Measurements from ENCODE around the gene AMBP. TPM values are rescaled to one million over a fixed set of nuclear protein-coding genes. Genes with fewer than 3 reads are reported as not detected.

The AMBP gene
- total and polyA plus RNA-seq, 2 of the 13 experiments (the other 11 are each of a cell fraction or from before 2014, with no cell fraction given): 1,510 to 2,580 TPM

GRCh38 chr9:114054191-114054690, 23.9 kb downstream of the AMBP start:
- peaks cover 25% of the 10 kb centered on the region for H3K4me1 ChIP-seq (ENCODE audit: insufficient read depth, low read length)
- in situ Hi-C loops (cut with HindIII; ENCODE audit: extremely low pct_ligation_motif_present, low pct_unique_long_range_greater_than_20kb): no loop called here
- H3K4me2 ChIP-seq (ENCODE audit: low read depth, low read length): no peak overlapping the region
- H3K9ac ChIP-seq (ENCODE audit: insufficient read depth, low read depth, low read length): no peak overlapping the region
- intact Hi-C loops (cut with micrococcal nuclease; ENCODE audit: unreplicated experiment): no loop called here
- H3K4me3 ChIP-seq (replicated peaks in 1 of 3; ENCODE audit: insufficient read depth in 1 of 3, low read depth in 2 of 3, low read length in 3 of 3): no peak overlapping the region
- no peak overlapping the region for H2AFZ ChIP-seq (ENCODE audit: low read length)
- H3K27ac ChIP-seq (ENCODE audit: extremely low read length, insufficient read depth, low read length): no peak overlapping the region
- WGBS (ENCODE audit: low lambda C conversion rate): 44% methylated on average over 9 of the region's 10 CpGs
- POLR2A ChIA-PET: no interaction called here
- H4K20me1 ChIP-seq (ENCODE audit: insufficient read depth, low read length): peaks cover under 1% of the 10 kb centered on the region; the same call in 1 of the 2 replicates
- no peaks in the 10 kb centered on the region for H3K79me2 ChIP-seq (ENCODE audit: insufficient read depth, low read length)
- CTCF ChIA-PET (ENCODE audit: low intra/inter-chr PET ratio, low total read pairs): no interaction called here
- ATAC-seq: no peak
- BruUV-seq (replicated peaks): no TSS peak
- no peak for FAIRE-seq
- no peaks in the 10 kb centered on the region for H3K36me3 ChIP-seq (replicated peaks in 1 of 2; ENCODE audit: control insufficient read depth in 1 of 2, insufficient read depth in 2 of 2, low read length in 2 of 2)
- H3K27me3 ChIP-seq (ENCODE audit: control insufficient read depth in 1 of 2, insufficient read depth in 2 of 2, low read length in 2 of 2): peaks cover 2 to 6% of the 10 kb centered on the region in 2 experiments; a peak in 3 of 5 replicates
- no peak for TF ChIP-seq TFDP1 (CRISPR knock-in tag; IDR thresholded peaks at IDR 0.05; ENCODE audit: borderline replicate concordance)
- no peak for TF ChIP-seq ZNF292 (CRISPR knock-in tag; IDR thresholded peaks at IDR 0.05; ENCODE audit: borderline replicate concordance, low read depth)
- TF ChIP-seq ZNF281 (CRISPR knock-in tag; IDR thresholded peaks at IDR 0.05; ENCODE audit: borderline replicate concordance): no peak
- TF ChIP-seq ZNF891 (CRISPR knock-in tag; IDR thresholded peaks at IDR 0.05): no peak
- no peak for TF ChIP-seq ISX (CRISPR knock-in tag; conservative IDR thresholded peaks at IDR 0.05)
- TF ChIP-seq ZNF225 (CRISPR knock-in tag; IDR thresholded peaks at IDR 0.05): no peak
- H3K9me3 ChIP-seq (ENCODE audit: low read length): no peaks in the 10 kb centered on the region
- no peak for DNase-seq (ENCODE audit: low spot score)
